ENCODE measurements around the gene TBX1. TPM values are rescaled to one million over a fixed set of nuclear protein-coding genes. Genes with fewer than 3 reads are reported as not detected.

TBX1 gene
- total and polyA plus RNA-seq, 2 of the 13 experiments (the other 11 are each of a cell fraction or from before 2014, with no cell fraction given): not detected

- in situ Hi-C loops (cut with HindIII; ENCODE audit: extremely low pct_ligation_motif_present, low pct_unique_long_range_greater_than_20kb): loop anchor here (10.0 kb wide), 1 partner anchor 163 kb away; no protein-coding TSS in a partner anchor
- H3K27me3 ChIP-seq (ENCODE audit: control insufficient read depth in 1 of 2, insufficient read depth in 2 of 2, low read length in 2 of 2): peaks cover 25 to 95% of the 10 kb centered on the region in 2 experiments
Observed at GRCh38 chr22:19751497-19752245, 8.9 kb upstream of the TBX1 start.

More at GRCh38 chr22:19751497-19752245, 8.9 kb upstream of the TBX1 start:
- intact Hi-C loops (cut with micrococcal nuclease; ENCODE audit: unreplicated experiment): no loop called here
- ATAC-seq (no peak), DNase-seq (ENCODE audit: low spot score) (no peak), FAIRE-seq (no peak)
- H4K20me1 ChIP-seq (ENCODE audit: insufficient read depth, low read length): no peaks in the 10 kb centered on the region; the same call in 1 of the 2 replicates
- BruUV-seq (replicated peaks): no TSS peak
- H3K4me2 ChIP-seq (ENCODE audit: low read depth, low read length): no peak overlapping the region
- H3K4me1 ChIP-seq (ENCODE audit: insufficient read depth, low read length): 0 out of 2 replicates have a peak, but pooled peaks cover 16% of the 10 kb centered on the region
- 33% methylated on average over 3 of the region's 14 CpGs for WGBS (ENCODE audit: low lambda C conversion rate)
- POLR2A ChIA-PET: no interaction called here
- no peaks in the 10 kb centered on the region for H3K36me3 ChIP-seq (replicated peaks in 1 of 2; ENCODE audit: control insufficient read depth in 1 of 2, insufficient read depth in 2 of 2, low read length in 2 of 2)
- H3K4me3 ChIP-seq (replicated peaks in 1 of 3; ENCODE audit: insufficient read depth in 1 of 3, low read depth in 2 of 3, low read length in 3 of 3): no peak overlapping the region
- no peak overlapping the region for H3K27ac ChIP-seq (ENCODE audit: extremely low read length, insufficient read depth, low read length)
- H3K79me2 ChIP-seq (ENCODE audit: insufficient read depth, low read length): no peaks in the 10 kb centered on the region
- no peak for TF ChIP-seq AKAP8 (CRISPR knock-in tag; IDR thresholded peaks at IDR 0.05)
- no peak for TF ChIP-seq FOXA3 (CRISPR knock-in tag; IDR thresholded peaks at IDR 0.05)
- no peak for TF ChIP-seq MBD4 (IDR thresholded peaks at IDR 0.05; ENCODE audit: borderline replicate concordance, low read length)
- no peak for TF ChIP-seq KDM6A (CRISPR knock-in tag; IDR thresholded peaks at IDR 0.05; ENCODE audit: low read depth)
- TF ChIP-seq ZNF629 (CRISPR knock-in tag; conservative IDR thresholded peaks at IDR 0.05): peak; percentile 74
- TF ChIP-seq TIGD3 (CRISPR knock-in tag; IDR thresholded peaks at IDR 0.05; ENCODE audit: borderline replicate concordance): no peak
- TF ChIP-seq BRD4 (CRISPR knock-in tag; IDR thresholded peaks at IDR 0.05): no peak
- no peak overlapping the region for H3K9ac ChIP-seq (ENCODE audit: insufficient read depth, low read depth, low read length)
- no peaks in the 10 kb centered on the region for H3K9me3 ChIP-seq (ENCODE audit: low read length)
- CTCF ChIA-PET (ENCODE audit: low intra/inter-chr PET ratio, low total read pairs): no interaction called here
- H2AFZ ChIP-seq (ENCODE audit: low read length): no peak overlapping the region
